Stimulated activated naive CD8-positive, alpha-beta T cell treated with anti-CD3 and anti-CD28 coated beads, Interleukin-15, Interleukin-2, amounts not matched to agents 100 ng/mL and 50 ng/mL, for 24 hours (primary cell): Measurements from ENCODE around the gene GFRA1.
"Not testable (repeated sequence)": the region's sequence is repeated elsewhere in the genome, so short reads cannot be mapped to it uniquely, and the experiment has no call there.

Experiments
- H3K27ac Mint-ChIP-seq: one replicate; pipeline ENCODE4 v1.8.0; 2021; ENCODE audit warnings: mild to moderate bottlenecking, mixed read lengths
- H3K27me3 Mint-ChIP-seq: one replicate; pipeline ENCODE4 v1.8.0; 2021; ENCODE audit warnings: mixed read lengths
- H3K36me3 Mint-ChIP-seq: one replicate; pipeline ENCODE4 v1.8.0; 2021; ENCODE audit warnings: low read depth, mixed read lengths
- H3K4me1 Mint-ChIP-seq: one replicate; pipeline ENCODE4 v1.8.0; 2021; ENCODE audit warnings: low read depth, mixed read lengths
- H3K4me3 Mint-ChIP-seq: one replicate; pipeline ENCODE4 v1.8.0; 2021; ENCODE audit warnings: mild to moderate bottlenecking, mixed read lengths
- H3K9me3 Mint-ChIP-seq: one replicate; pipeline ENCODE4 v1.8.0; 2021; ENCODE audit warnings: mixed read lengths

Gene GFRA1

DNA sequence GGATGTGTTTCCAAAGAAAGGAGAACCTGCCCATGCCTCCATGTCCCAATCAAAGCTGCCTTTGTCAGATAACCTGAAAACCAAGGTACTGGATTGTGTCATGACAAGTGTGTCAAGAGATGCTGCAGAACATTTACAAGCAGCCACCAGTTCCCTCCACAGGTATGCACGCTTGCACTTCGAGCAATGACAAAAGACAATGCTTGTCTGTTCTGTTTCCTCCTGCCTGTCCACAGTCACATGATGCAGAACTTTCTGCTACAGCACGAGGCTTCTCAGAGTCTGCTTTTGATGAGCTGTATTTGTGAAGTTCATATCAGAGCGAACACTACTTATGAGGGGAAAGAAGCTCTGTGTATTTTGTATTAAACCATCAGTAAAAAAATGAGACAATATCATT lies 209.9 kb downstream of the GFRA1 start:
- Mint-ChIP-seq H3K27me3 (no peaks in the 10 kb centered on the region), H3K4me3 (no peak overlapping the region), H3K4me1 (no peaks in the 10 kb centered on the region), H3K36me3 (no peaks in the 10 kb centered on the region), H3K27ac (no peak overlapping the region), H3K9me3 (no peaks in the 10 kb centered on the region)

DNA sequence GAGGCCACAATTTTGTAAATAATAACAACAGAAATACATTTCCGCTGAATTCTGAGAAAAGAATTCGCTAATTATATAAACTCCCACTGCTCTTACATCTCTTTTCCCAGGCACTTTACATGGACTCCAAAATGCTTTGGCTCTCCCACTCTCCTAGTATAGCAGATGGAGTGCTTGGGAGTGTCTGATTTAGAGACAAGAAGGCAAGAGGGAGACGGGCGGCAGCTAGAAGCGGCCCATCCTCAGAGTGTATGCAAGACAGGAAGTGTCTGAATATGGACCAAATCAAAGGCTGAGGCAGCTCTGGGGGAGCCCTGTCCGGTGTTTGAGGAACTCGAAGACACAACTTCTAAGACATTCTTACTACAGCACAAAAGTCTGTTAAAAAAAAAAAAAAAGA lies 212.1 kb downstream of the GFRA1 start:
- Mint-ChIP-seq H3K27me3 (no peaks in the 10 kb centered on the region), H3K4me1 (no peaks in the 10 kb centered on the region), H3K27ac (no peak overlapping the region), H3K36me3 (no peaks in the 10 kb centered on the region), H3K9me3 (no peaks in the 10 kb centered on the region), H3K4me3 (no peak overlapping the region)

DNA sequence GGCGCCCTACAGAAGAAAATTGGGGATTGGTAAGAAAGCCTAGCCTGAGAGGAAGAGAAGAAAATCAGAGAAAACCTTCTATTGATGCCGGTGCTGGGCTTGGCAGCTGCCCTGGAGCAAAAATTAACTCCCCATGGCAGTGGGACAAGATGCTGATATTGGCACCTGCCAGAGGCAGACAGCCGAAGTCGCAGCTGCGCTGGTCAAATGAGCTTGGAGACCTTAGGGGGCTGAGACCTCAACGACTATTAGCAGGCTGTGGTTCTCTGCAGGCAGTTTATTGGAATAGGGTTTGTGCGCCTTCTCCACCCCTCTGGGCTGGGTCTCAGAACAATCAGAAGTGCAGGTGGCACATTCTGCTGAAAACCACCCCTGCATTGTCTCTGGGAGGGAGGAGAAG lies 213.7 kb downstream of the GFRA1 start:
- H3K27me3 Mint-ChIP-seq = no peaks in the 10 kb centered on the region
- H3K36me3 Mint-ChIP-seq = no peaks in the 10 kb centered on the region
- no peaks in the 10 kb centered on the region for H3K4me1 Mint-ChIP-seq
- H3K4me3 Mint-ChIP-seq = no peak overlapping the region
- H3K9me3 Mint-ChIP-seq = no peaks in the 10 kb centered on the region
- H3K27ac Mint-ChIP-seq = no peak overlapping the region

DNA sequence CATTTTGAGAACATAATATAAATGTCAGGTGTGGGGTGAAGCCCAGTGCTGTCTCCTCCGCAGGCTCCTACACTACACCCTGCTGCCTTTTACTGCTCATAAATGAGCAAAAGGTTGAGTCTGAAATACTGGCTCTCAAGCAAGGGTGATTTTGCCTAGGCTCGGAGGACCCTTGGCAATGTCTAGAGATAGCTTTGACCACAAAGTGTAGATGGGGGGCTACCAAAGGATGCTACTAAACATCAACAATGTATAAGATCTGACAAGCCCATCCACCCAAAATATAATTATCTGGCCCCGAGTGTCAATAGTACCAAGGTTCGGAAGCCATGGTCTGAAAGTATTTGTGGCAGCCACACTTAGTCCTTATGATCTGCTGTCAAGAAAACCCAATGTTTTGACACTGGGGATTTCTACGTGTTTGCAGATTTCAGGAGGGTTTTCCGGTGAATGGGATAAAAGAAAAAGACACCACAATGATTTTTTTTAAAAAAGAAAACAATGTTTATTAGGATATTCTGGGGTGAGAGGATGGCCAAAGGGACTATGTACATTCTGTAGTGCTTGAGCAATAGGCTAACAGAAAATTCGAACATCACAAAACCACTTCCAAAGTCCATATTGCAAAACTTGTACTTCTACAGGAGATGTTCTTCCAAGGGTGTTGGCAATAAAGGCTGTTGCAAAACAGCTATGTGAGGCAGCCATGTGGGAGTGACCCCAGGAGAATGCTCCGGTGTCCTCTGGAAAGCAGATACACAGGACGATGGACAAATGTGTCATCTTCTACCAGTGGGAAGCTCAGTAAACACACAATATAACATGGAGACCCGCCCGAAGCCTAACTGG lies 216.3 kb downstream of the GFRA1 start:
- H3K4me3 Mint-ChIP-seq = no peak overlapping the region
- no peaks in the 10 kb centered on the region for H3K27me3 Mint-ChIP-seq
- H3K9me3 Mint-ChIP-seq = no peaks in the 10 kb centered on the region
- H3K36me3 Mint-ChIP-seq = no peaks in the 10 kb centered on the region
- H3K4me1 Mint-ChIP-seq = no peaks in the 10 kb centered on the region
- no peak overlapping the region for H3K27ac Mint-ChIP-seq

DNA sequence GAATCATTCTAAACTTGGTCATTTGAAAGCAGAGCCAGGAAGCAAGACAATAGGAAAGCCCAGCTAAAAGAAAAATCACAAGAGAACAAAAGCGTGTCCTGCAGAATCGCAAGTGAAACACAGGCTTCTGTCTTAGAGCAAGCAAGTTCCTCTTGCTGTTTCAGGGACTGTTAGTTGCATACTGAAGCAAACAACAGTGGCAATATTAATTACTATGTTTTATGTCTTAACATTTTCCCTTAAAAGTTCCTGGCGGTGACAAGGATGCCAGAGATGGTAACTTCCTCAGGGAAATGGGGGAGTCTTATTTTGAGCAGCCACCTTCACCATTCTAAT lies 217.1 kb downstream of the GFRA1 start:
- Mint-ChIP-seq H3K27me3 (no peaks in the 10 kb centered on the region), H3K9me3 (no peaks in the 10 kb centered on the region), H3K36me3 (no peaks in the 10 kb centered on the region), H3K27ac (no peak overlapping the region), H3K4me1 (no peaks in the 10 kb centered on the region), H3K4me3 (no peak overlapping the region)

DNA sequence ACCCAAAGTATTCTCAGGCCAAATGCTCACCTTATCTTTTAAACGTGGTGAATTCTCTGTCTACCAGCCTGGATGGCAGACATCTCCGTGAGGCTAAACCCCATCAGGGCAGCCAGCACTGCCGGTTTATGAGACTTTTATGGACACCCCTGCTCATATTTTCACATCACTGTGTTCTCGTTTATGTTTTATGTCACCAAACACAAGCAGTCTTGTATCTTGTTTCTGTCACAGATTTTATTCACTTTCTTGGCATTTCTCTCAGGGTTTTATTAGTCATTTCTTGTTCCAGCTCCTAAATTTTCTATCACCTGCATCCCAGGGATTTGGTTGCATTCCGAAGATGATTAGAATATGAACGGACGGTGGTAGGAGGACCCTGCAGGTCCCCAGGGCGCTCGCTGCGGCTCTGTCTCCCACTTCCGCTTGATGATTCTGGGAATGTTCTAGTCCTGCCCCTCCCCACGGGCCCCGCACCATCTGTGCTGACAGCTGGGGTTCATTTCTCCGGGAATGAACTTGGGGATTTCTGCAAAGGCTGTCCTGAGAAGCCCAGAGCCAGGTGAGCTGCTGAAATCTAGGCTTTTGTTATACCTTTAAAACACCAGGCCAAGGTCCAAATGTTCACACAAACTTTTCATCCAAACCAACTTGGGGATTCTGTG lies 217.6 kb downstream of the GFRA1 start:
- no peaks in the 10 kb centered on the region for H3K4me1 Mint-ChIP-seq
- no peaks in the 10 kb centered on the region for H3K36me3 Mint-ChIP-seq
- no peak overlapping the region for H3K4me3 Mint-ChIP-seq
- no peak overlapping the region for H3K27ac Mint-ChIP-seq
- no peaks in the 10 kb centered on the region for H3K27me3 Mint-ChIP-seq
- no peaks in the 10 kb centered on the region for H3K9me3 Mint-ChIP-seq

DNA sequence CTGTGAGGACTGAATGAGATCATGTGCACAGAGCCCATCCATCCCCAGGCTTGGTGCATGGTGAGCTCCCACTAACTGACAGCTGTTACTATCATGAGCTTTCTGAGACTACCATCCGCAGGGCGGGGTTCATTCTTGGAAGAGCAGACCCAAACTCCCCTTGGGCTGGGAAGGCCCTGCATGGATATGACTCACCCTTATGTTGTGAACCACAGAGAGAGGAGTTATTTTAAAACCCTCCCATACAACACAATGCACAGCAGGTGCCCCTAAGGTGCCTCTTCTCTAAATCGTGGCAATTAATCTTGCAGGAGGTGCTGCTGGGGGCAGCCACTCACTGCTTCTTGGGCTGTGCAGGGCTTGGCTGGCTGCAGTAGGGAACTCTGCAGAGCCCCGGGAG lies 219.1 kb downstream of the GFRA1 start:
- no peaks in the 10 kb centered on the region for H3K27me3 Mint-ChIP-seq
- H3K4me3 Mint-ChIP-seq = no peak overlapping the region
- H3K27ac Mint-ChIP-seq = no peak overlapping the region
- no peaks in the 10 kb centered on the region for H3K36me3 Mint-ChIP-seq
- H3K9me3 Mint-ChIP-seq = no peaks in the 10 kb centered on the region
- no peaks in the 10 kb centered on the region for H3K4me1 Mint-ChIP-seq

DNA sequence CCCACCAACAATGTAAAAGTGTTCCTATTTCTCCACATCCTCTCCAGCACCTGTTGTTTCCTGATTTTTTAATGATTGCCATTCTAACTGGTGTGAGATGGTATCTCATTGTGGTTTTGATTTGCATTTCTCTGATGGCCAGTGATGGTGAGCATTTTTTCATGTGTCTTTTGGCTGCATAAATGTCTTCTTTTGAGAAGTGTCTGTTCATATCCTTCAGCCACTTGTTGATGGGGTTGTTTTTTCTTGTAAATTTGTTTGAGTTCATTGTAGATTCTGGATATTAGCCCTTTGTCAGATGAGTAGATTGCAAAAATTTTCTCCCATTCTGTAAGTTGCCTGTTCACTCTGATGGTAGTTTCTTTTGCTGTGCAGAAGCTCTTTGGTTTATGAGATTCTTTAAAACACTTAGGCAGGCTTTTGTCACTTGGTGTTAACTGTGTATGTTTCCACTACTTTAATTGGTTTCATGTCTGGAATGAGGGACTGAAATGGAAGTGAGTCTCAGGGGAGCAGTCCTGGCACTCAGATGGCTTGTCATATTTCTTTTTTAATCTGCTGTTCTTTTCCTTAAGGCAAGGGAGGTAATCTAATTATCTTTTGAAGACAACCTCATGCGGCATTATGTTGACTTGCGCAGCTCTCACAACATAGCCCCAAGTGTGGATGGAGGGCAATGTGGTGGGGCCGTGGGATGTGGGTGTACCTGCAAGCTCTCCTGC lies 219.8 kb downstream of the GFRA1 start:
- not testable (repeated sequence) for H3K27ac Mint-ChIP-seq, H3K4me3 Mint-ChIP-seq, H3K4me1 Mint-ChIP-seq, H3K9me3 Mint-ChIP-seq, H3K27me3 Mint-ChIP-seq, H3K36me3 Mint-ChIP-seq

DNA sequence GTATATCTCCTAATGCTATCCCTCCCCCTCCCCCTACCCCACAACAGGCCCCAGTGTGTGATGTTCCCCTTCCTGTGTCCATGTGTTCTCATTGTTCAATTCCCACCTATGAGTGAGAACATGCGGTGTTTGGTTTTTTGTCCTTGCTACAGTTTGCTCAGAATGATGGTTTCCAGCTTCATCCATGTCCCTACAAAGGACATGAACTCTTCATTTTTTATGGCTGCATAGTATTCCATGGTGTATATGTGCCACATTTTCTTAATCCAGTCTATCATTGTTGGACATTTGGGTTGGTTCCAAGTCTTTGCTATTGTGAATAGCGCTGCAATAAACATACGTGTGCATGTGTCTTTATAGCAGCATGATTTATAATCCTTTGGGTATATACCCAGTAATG lies 220.5 kb downstream of the GFRA1 start:
- not testable (repeated sequence) for H3K4me3 Mint-ChIP-seq, H3K27me3 Mint-ChIP-seq, H3K9me3 Mint-ChIP-seq, H3K4me1 Mint-ChIP-seq, H3K36me3 Mint-ChIP-seq, H3K27ac Mint-ChIP-seq

DNA sequence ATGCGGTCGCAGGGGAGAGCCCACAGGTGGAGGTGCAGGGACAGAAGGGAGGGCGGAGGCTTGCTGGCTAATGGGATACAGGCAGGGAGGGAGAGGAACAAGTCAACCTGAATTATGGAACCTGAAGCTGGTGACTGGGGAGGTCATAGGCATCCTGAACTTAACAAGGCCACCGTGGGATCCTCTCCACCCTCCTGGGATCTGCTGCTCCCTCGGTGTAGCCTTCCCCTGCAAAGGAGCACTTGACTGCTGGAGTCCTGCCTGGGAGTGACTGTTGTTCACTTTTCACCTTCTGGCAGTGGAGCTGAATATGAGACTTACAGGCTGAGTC lies 223.1 kb downstream of the GFRA1 start:
- H3K4me1 Mint-ChIP-seq = no peaks in the 10 kb centered on the region
- H3K27me3 Mint-ChIP-seq = no peaks in the 10 kb centered on the region
- H3K27ac Mint-ChIP-seq = no peak overlapping the region
- no peak overlapping the region for H3K4me3 Mint-ChIP-seq
- H3K36me3 Mint-ChIP-seq = no peaks in the 10 kb centered on the region
- H3K9me3 Mint-ChIP-seq = no peaks in the 10 kb centered on the region

DNA sequence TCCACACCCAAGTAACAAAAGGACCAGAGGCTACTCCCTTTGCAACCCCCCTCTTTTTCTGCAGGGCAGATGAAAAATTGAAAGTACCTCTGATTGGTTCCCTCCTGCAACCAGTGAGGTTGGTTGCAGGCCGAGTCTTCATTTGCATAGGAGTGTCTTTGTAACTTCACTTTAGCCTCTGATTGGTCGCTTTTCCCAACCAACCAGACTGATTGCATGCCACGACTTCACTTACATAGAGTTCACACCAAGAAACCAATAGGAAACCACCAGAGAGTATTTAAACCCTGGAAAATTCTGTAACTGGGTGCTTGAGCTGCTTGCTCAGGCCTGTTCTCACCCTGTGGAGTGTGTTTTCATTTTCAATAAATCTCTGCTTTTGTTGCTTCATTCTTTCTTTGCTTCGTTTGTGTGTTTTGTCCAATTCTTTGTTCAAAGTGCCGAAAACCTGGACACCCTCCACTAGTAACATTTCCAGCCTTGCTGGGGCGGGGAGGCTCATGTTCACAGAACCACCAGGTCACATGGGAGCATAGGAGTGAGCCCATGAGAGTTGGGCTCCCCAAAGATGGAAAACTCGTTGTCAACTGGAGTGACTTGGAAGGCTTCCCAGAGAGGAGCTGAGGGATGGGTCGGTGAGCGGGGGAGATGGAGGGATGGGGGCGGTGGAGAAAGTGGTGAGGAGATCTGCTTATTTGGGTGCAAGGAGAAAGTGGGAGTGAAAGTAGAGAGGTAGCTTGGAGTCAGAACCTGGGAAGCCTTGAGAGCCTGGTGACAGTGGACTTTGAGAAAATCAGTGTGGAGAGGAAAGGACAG lies 223.6 kb downstream of the GFRA1 start:
- Mint-ChIP-seq H3K27me3 (no peaks in the 10 kb centered on the region), H3K27ac (no peak overlapping the region), H3K36me3 (no peaks in the 10 kb centered on the region), H3K9me3 (no peaks in the 10 kb centered on the region), H3K4me3 (no peak overlapping the region), H3K4me1 (no peaks in the 10 kb centered on the region)

DNA sequence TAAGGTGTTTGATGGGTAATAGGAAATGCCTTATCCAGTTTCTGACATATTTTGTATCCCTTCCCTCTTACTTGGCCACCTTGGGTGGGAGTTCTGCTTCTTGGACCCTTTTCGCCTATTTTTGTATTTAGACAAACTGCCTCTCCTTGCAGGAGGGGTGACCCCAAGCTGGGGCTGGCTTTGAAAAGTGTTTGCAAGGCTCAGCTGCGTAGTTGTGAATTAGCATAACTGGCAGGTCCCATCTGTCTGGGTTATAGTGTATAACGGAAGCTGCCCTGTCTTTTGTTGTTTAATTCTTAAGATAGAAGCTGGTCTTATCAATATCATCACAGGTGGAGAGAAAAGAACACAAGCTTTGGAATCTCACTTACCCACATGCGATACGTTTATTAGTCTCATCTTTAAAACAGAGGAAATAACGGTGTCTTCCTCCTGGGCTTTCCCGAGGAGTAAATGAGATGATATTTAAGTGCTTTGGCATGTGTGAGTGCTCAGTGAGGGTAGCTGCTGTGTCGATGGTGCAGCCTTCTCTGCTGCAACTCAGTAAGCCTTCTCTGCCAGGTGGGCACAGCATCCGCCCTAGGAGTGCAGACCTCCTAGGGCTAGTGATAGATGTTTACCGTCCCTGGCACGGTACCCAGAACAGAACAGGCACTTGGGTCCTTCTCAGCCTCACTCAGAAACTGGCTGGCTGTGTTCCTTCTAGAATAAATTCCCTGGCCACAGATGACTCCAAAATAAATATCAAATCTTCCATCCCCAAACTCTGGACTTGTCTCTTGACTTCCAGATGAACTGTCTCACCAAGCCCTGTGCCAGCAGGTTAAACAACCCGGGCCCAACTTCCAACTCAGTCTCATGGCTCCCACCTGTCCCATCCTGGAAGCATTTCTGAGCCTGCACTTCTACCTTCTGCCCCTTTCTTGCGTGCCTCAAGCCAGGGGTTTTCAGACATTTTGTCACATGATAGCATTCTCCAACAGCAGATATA lies 227.3 kb downstream of the GFRA1 start:
- H3K36me3 Mint-ChIP-seq = no peaks in the 10 kb centered on the region
- H3K4me3 Mint-ChIP-seq = no peak overlapping the region
- no peaks in the 10 kb centered on the region for H3K4me1 Mint-ChIP-seq
- H3K27ac Mint-ChIP-seq = no peak overlapping the region
- no peaks in the 10 kb centered on the region for H3K27me3 Mint-ChIP-seq
- H3K9me3 Mint-ChIP-seq = peaks cover 8% of the 10 kb centered on the region

DNA sequence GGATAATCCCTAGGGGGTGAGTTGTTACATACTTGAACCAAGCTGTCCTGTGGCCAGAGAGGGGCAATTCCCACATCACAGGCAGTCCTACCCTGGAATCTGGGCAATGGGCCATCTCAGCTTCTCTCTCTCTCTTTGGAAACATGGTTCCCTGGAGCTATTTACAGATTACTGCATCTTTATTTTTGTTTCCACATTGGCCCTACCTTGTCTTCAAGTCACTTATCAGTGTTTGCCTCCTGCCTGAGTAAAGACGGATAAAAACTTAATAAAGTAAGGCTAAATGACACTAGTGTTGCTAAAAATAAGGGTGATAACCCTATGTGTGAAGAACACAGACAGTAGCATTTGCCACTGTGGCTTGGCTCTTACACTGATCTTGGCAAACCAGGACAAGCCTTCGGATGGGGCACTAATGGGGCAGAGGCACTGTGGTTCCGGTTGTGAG lies 228.2 kb downstream of the GFRA1 start:
- Mint-ChIP-seq H3K36me3 (no peaks in the 10 kb centered on the region), H3K27me3 (no peaks in the 10 kb centered on the region), H3K27ac (no peak overlapping the region), H3K9me3 (peaks cover 8% of the 10 kb centered on the region), H3K4me3 (no peak overlapping the region), H3K4me1 (no peaks in the 10 kb centered on the region)

DNA sequence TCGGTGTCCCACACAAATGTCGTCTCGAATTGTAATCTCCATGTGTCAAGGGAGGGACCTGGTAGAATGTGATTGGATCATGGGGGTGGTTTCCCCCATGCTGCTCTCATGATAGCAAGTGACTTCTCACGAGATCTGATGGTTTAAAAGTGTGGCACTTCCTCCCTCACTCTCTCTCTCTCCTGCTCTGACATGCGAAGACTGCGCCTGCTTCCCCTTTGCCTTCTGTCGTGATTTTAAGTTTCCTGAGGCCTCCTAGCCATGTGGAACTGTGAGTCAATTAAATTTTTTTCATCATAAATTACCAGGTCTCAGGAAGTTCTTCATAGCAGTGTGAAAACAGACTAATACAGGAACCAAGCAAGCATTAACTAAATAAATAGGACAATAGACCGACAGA lies 229.1 kb downstream of the GFRA1 start:
- no peaks in the 10 kb centered on the region for H3K36me3 Mint-ChIP-seq
- H3K27ac Mint-ChIP-seq = no peak overlapping the region
- no peak overlapping the region for H3K4me3 Mint-ChIP-seq
- H3K9me3 Mint-ChIP-seq = peaks cover 8% of the 10 kb centered on the region
- H3K4me1 Mint-ChIP-seq = no peaks in the 10 kb centered on the region
- no peaks in the 10 kb centered on the region for H3K27me3 Mint-ChIP-seq
